Jurkat, Clone E6-1 (cell line): ENCODE results near the gene SPINT2. TPM values are rescaled to one million over a fixed set of nuclear protein-coding genes. Genes with fewer than 3 reads are reported as not detected.
A peak's percentile ranks its signal among the peaks of the same experiment; 100 is the strongest.
"Not testable (repeated sequence)": the region's sequence is repeated elsewhere in the genome, so short reads cannot be mapped to it uniquely, and the experiment has no call there.

Experiments
- DNase-seq: peaks from one replicate; pipeline ENCODE4 v3.0.0-alpha.2; 2011; ENCODE audit warnings: low read depth, low spot score
- H3K4me3 ChIP-seq: 2 replicates; pipeline ENCODE4 v1.5.1; 2011; ENCODE audit warnings: mild to moderate bottlenecking, low read length, control low read depth, moderate library complexity
- polyA plus RNA-seq: library from polyadenylated mRNA; unstranded; fragments of >200 nt; gene quantifications from one replicate; pipeline ENCODE4 v1.2.1, GENCODE V29; 2012; ENCODE audit warnings: missing spikeins; ENCODE audit not compliant: insufficient read length, insufficient read depth

Gene SPINT2
- 160 TPM for polyA plus RNA-seq

- DNase-seq: peak; percentile 25
- H3K4me3 ChIP-seq: peak within 1 kb of the TSS; percentile 64
These were observed at the start of gene SPINT2 for GRCh38 chr19:38264486-38265212. SPINT2 (plus strand) TSS chr19:38264573; CDS start chr19:38264893, 320 bp downstream.

GRCh38 chr19:38216785-38217641 lies 47.4 kb upstream of the SPINT2 start:
- no peak for DNase-seq
- no peak overlapping the region for H3K4me3 ChIP-seq

- DNase-seq: no peak
- no peak overlapping the region for H3K4me3 ChIP-seq
These were observed 46.2 kb upstream of the SPINT2 start for GRCh38 chr19:38218204-38218603.

- no peak for DNase-seq
- no peak overlapping the region for H3K4me3 ChIP-seq
These were observed 45.2 kb upstream of the SPINT2 start for GRCh38 chr19:38219221-38219620.

GRCh38 chr19:38221421-38221820 lies 43.0 kb upstream of the SPINT2 start:
- no peak for DNase-seq
- H3K4me3 ChIP-seq: no peak overlapping the region

- H3K4me3 ChIP-seq: no peak overlapping the region
- DNase-seq: no peak
These were observed 42.2 kb upstream of the SPINT2 start for GRCh38 chr19:38221919-38222830.

GRCh38 chr19:38223119-38223523 lies 41.3 kb upstream of the SPINT2 start:
- H3K4me3 ChIP-seq: no peak overlapping the region

GRCh38 chr19:38223617-38224013 lies 40.8 kb upstream of the SPINT2 start:
- DNase-seq: no peak
- peak overlapping the region; percentile 72 for H3K4me3 ChIP-seq

More at GRCh38 chr19:38223119-38223523, 41.3 kb upstream of the SPINT2 start:
- DNase-seq: peak; percentile 16

- peak; percentile 73 for DNase-seq
- peak within 1 kb of the TSS; percentile 72 for H3K4me3 ChIP-seq
These were observed 40.1 kb upstream of the SPINT2 start, which contains the start of gene DPF1 for GRCh38 chr19:38224014-38224862. DPF1 (minus strand) TSS chr19:38224222; CDS start chr19:38224142, 80 bp downstream.

GRCh38 chr19:38224863-38225218 lies 39.5 kb upstream of the SPINT2 start:
- peak overlapping the region; percentile 72 for H3K4me3 ChIP-seq

GRCh38 chr19:38227287-38228004 lies 36.9 kb upstream of the SPINT2 start:
- no peak overlapping the region for H3K4me3 ChIP-seq
- no peak for DNase-seq

More at GRCh38 chr19:38224863-38225218, 39.5 kb upstream of the SPINT2 start:
- not testable (repeated sequence) for DNase-seq

GRCh38 chr19:38228005-38228377 lies 36.4 kb upstream of the SPINT2 start:
- DNase-seq: no peak
- H3K4me3 ChIP-seq: no peak overlapping the region

- H3K4me3 ChIP-seq: peak overlapping the region; percentile 58
- DNase-seq: no peak
These were observed 35.6 kb upstream of the SPINT2 start for GRCh38 chr19:38228491-38229439.

GRCh38 chr19:38229585-38230073 lies 34.7 kb upstream of the SPINT2 start:
- DNase-seq: peak; percentile 88
- H3K4me3 ChIP-seq: peak overlapping the region; percentile 58

- DNase-seq, H3K4me3 ChIP-seq: not testable (repeated sequence)
These were observed 33.8 kb upstream of the SPINT2 start for GRCh38 chr19:38230506-38231133.

- H3K4me3 ChIP-seq: no peak overlapping the region
- DNase-seq: no peak
These were observed 32.5 kb upstream of the SPINT2 start for GRCh38 chr19:38231918-38232317.
